Measurements from ENCODE around the gene HNRNPU.

- no peak for TF ChIP-seq CBFB (CRISPR knock-in tag; IDR thresholded peaks at IDR 0.05)
- no peak for TF ChIP-seq ZBTB7B (CRISPR knock-in tag; IDR thresholded peaks at IDR 0.05)
- no peak for TF ChIP-seq PRPF4 (IDR thresholded peaks at IDR 0.05; ENCODE audit: low read depth, low read length, poor library complexity, severe bottlenecking)
- TF ChIP-seq NR3C1 (CRISPR knock-in tag; IDR thresholded peaks at IDR 0.05) = no peak
- TF ChIP-seq REST (IDR thresholded peaks at IDR 0.05; ENCODE audit: borderline replicate concordance in 1 of 2, low read depth in 1 of 2, low read length in 2 of 2) = no peak
Observed at GRCh38 chr1:244878681-244879080, 14.3 kb upstream of the HNRNPU start.

Data from HepG2 (cell line).